SK-N-SH (cell line): Measurements from ENCODE around the gene CIAO2A. TPM values are rescaled to one million over a fixed set of nuclear protein-coding genes. Genes with fewer than 3 reads are reported as not detected.

Experiments used
- CTCF ChIA-PET: fragments of 300-600, 350-600 bp; formaldehyde crosslinking; extraction: SDS; loops from one replicate; lab custom pipeline; 2021; lab: Yijun Ruan, JAX
- POLR2A ChIA-PET: fragments of 350-600 bp; sonication (Branson Sonifier 250); formaldehyde crosslinking; extraction: SDS; loops from one replicate; lab custom pipeline; 2020; ENCODE audit warnings: antibody characterized with exemption, inconsistent platforms; lab: Yijun Ruan, JAX
- DNase-seq: peaks from one replicate; pipeline ENCODE4 v3.0.0; 2012
- H2AFZ ChIP-seq: fragments of 200-600 bp; sonication (generic); 2 replicates; pipeline ENCODE4 v1.8.1; 2016; ENCODE audit warnings: antibody characterized with exemption, mild to moderate bottlenecking, low read depth
- H3F3A ChIP-seq: fragments of 200-600 bp; sonication (generic); replicated peaks from 2 replicates; pipeline ENCODE3; 2016; ENCODE audit warnings: antibody characterized with exemption, mild to moderate bottlenecking; ENCODE audit not compliant: insufficient read depth
- H3K27ac ChIP-seq, 2 experiments: fragments of 200-500 bp in 1 of 2; fragments of 200-600 bp in 1 of 2; sonication (Bioruptor generic) in 1 of 2; sonication (generic), shearing (Covaris generic) in 1 of 2; 2 replicates each; pipeline versions ENCODE4 v1.5.1 to v1.6.1; 2014 to 2016; ENCODE audit warnings: low read depth in 2 of 2, inconsistent platforms in 1 of 2, low read length in 1 of 2, mild to moderate bottlenecking in 1 of 2, mixed read lengths in 1 of 2
- H3K27me3 ChIP-seq: fragments of 200-600 bp; sonication (generic), shearing (Covaris generic); 2 replicates; pipeline ENCODE4 v1.6.1; 2016; ENCODE audit warnings: mixed run types; ENCODE audit not compliant: insufficient read depth
- H3K36me3 ChIP-seq, 2 experiments: fragments of 200-500 bp in 1 of 2; fragments of 200-600 bp in 1 of 2; sonication (Bioruptor generic) in 1 of 2; sonication (generic) in 1 of 2; replicated peaks in 1 of 2; 2 replicates each; pipeline versions ENCODE3 to v1.5.1; 2014 to 2016; ENCODE audit warnings: low read length in 1 of 2, mild to moderate bottlenecking in 1 of 2; ENCODE audit not compliant: insufficient read depth in 2 of 2, control insufficient read depth in 1 of 2
- H3K4me1 ChIP-seq, 2 experiments: fragments of 200-500 bp in 1 of 2; fragments of 200-600 bp in 1 of 2; sonication (Bioruptor generic) in 1 of 2; sonication (generic), shearing (Covaris generic) in 1 of 2; 2 replicates each; pipeline versions ENCODE4 v1.5.1 to v1.6.1; 2014 to 2016; ENCODE audit warnings: low read depth in 1 of 2, low read length in 1 of 2, mixed run types in 1 of 2; ENCODE audit not compliant: insufficient read depth in 2 of 2, control insufficient read depth in 1 of 2
- H3K4me2 ChIP-seq: fragments of 200-600 bp; sonication (generic), shearing (Covaris generic); 2 replicates; pipeline ENCODE4 v1.6.1; 2017; ENCODE audit warnings: mixed run types
- H3K4me3 ChIP-seq, 2 experiments: fragments of 200-500 bp in 1 of 2; fragments of 200-600 bp in 1 of 2; sonication (Bioruptor generic) in 1 of 2; sonication (generic), shearing (Covaris generic) in 1 of 2; 2 replicates each; pipeline versions ENCODE4 v1.5.1 to v1.8.1; 2014 to 2016; ENCODE audit warnings: low read depth in 2 of 2, inconsistent platforms in 1 of 2, low read length in 1 of 2, mild to moderate bottlenecking in 1 of 2, mixed read lengths in 1 of 2, moderate library complexity in 1 of 2
- H3K79me2 ChIP-seq: fragments of 200-600 bp; sonication (generic); 2 replicates; pipeline ENCODE4 v1.8.1; 2017; ENCODE audit warnings: mild to moderate bottlenecking; ENCODE audit not compliant: insufficient read depth
- H3K9ac ChIP-seq: fragments of 200-600 bp; sonication (generic); 2 replicates; pipeline ENCODE4 v1.6.1; 2017; ENCODE audit warnings: mixed run types
- H3K9me2 ChIP-seq: fragments of 200-600 bp; sonication (generic); 2 replicates; pipeline ENCODE4 v1.6.1; 2017; ENCODE audit warnings: mixed run types
- H3K9me3 ChIP-seq: fragments of 200-600 bp; sonication (generic); 2 replicates; pipeline ENCODE4 v1.6.1; 2017; ENCODE audit warnings: mixed run types, mild to moderate bottlenecking, moderate library complexity
- H4K20me1 ChIP-seq: fragments of 200-600 bp; sonication (generic); 2 replicates; pipeline ENCODE4 v1.6.1; 2017; ENCODE audit warnings: mild to moderate bottlenecking, mixed run types; ENCODE audit not compliant: insufficient read depth
- CHD2 ChIP-seq: fragments of 150-350 bp; IDR thresholded peaks from 2 replicates; pipeline ENCODE4 v1.6.1; 2018; ENCODE audit warnings: low read length; ENCODE audit not compliant: partially characterized antibody
- ELF1 ChIP-seq: IDR thresholded peaks from 2 replicates; pipeline ENCODE4 v1.4.0; 2012
- EP300 ChIP-seq, 2 experiments: IDR thresholded peaks; 2 replicates each; pipeline versions ENCODE4 v1.4.0 to v1.6.1; 2012; ENCODE audit warnings: borderline replicate concordance in 1 of 2, low read depth in 1 of 2, low read length in 1 of 2
- EZH2phosphoT487 ChIP-seq: fragments of 200-600 bp; sonication (generic); IDR thresholded peaks from 2 replicates; pipeline ENCODE4 v1.6.1; 2017; ENCODE audit warnings: low read depth, mixed run types, mild to moderate bottlenecking, antibody characterized with exemption, moderate library complexity, borderline replicate concordance
- FOXJ3 ChIP-seq: sonication (generic); formaldehyde crosslinking; IDR thresholded peaks from 2 replicates; pipeline ENCODE4 v1.5.1; 2020; ENCODE audit warnings: mild to moderate bottlenecking, missing genetic modification reagents
- GATA2 ChIP-seq: sonication (generic); formaldehyde crosslinking; IDR thresholded peaks from 2 replicates; pipeline ENCODE4 v1.5.0; 2020; ENCODE audit warnings: mild to moderate bottlenecking, missing genetic modification reagents
- JUND ChIP-seq: IDR thresholded peaks from 2 replicates; pipeline ENCODE4 v1.4.0; 2012
- MXI1 ChIP-seq: IDR thresholded peaks from 2 replicates; pipeline ENCODE4 v1.6.1; 2012; ENCODE audit warnings: mild to moderate bottlenecking, low read depth, low read length, improper control_type of control experiment
- NRF1 ChIP-seq: IDR thresholded peaks from 2 replicates; pipeline ENCODE4 v1.6.1; 2012; ENCODE audit warnings: low read depth, mild to moderate bottlenecking, low read length
- POLR2AphosphoS5 ChIP-seq: IDR thresholded peaks from 2 replicates; pipeline ENCODE4 v1.6.1; 2012; ENCODE audit warnings: low read depth, low read length
- RAD21 ChIP-seq: IDR thresholded peaks from 2 replicates; pipeline ENCODE4 v1.6.1; 2012; ENCODE audit warnings: mild to moderate bottlenecking, low read length
- SMC3 ChIP-seq: IDR thresholded peaks from 2 replicates; pipeline ENCODE4 v1.6.1; 2012; ENCODE audit warnings: low read depth, low read length, improper control_type of control experiment
- TAF1 ChIP-seq: IDR thresholded peaks from 2 replicates; pipeline ENCODE4 v1.6.1; 2012; ENCODE audit warnings: low read depth, mild to moderate bottlenecking, low read length, moderate library complexity, borderline replicate concordance
- TCF12 ChIP-seq: IDR thresholded peaks from 2 replicates; pipeline ENCODE4 v1.4.0; 2012
- TEAD4 ChIP-seq: IDR thresholded peaks from 2 replicates; pipeline ENCODE4 v1.4.0; 2012; ENCODE audit warnings: mild to moderate bottlenecking, borderline replicate concordance; ENCODE audit not compliant: insufficient read depth
- WGBS: methylation state at CpG from one replicate; pipeline ENCODE4 v1.1.6; 2017; ENCODE audit warnings: low lambda C conversion rate; 5-methylcytosine and 5-hydroxymethylcytosine counted together
- polyA plus RNA-seq, 3 experiments: library from polyadenylated mRNA; depleted of rRNA; stranded (reverse); fragments of >200 nt; gene quantifications; 2 replicates each; pipeline ENCODE4 v1.2.3, GENCODE V29; 2012
- TF ChIP-seq, protein P1 (sequence below): IDR thresholded peaks from 2 replicates; pipeline ENCODE4 v1.6.1; 2012; ENCODE audit warnings: mild to moderate bottlenecking, low read depth, low read length, moderate library complexity
- TF ChIP-seq, protein P2 (sequence below): fragments of 150-350 bp; IDR thresholded peaks from 2 replicates; pipeline ENCODE4 v1.6.1; 2017; ENCODE audit warnings: antibody characterized with exemption, low read length, low read depth, borderline replicate concordance
- TF ChIP-seq, protein P3 (sequence below): IDR thresholded peaks from 2 replicates; pipeline ENCODE4 v1.4.0; 2012; ENCODE audit warnings: low read depth
- TF ChIP-seq, protein P4 (sequence below): IDR thresholded peaks from 2 replicates; pipeline ENCODE4; 2012

CIAO2A gene
- polyA plus RNA-seq, 1 of the 3 experiments (the other 2 are of a cell fraction), result 65.3 TPM

DNA sequence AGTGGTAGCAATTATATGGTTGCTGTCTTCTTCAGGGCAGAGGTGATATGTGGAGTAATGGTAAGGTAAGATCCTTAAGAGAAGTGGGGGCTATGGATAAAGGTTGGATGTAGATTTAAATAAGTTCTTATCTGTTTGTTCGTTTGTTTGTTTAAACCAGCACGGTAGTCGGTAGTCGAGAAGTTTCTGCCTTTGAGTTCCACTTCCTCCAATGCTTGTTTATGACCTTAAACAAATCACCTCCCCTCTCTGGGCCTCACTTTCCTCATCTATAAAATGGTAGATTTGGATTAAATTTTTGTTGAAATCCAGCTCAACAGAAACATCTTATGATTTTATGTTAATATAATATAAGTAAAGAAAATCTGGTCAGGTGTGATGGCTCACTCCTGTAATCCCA, 59.1 kb downstream of the CIAO2A start:
- no peaks in the 10 kb centered on the region for H3K79me2 ChIP-seq
- H4K20me1 ChIP-seq, result no peaks in the 10 kb centered on the region
- no peaks in the 10 kb centered on the region for H3K36me3 ChIP-seq
- H3K9me3 ChIP-seq, result no peaks in the 10 kb centered on the region
- H3K27ac ChIP-seq, result no peak overlapping the region
- H2AFZ ChIP-seq, result no peak overlapping the region
- no peaks in the 10 kb centered on the region for H3K4me1 ChIP-seq
- ChIA-PET POLR2A (no interaction called here), CTCF (no interaction called here)
- 60% methylated on average over 4 of the region's 4 CpGs for WGBS
- TF ChIP-seq POLR2AphosphoS5, result no peak
- TF ChIP-seq TEAD4, result no peak
- no peak for TF ChIP-seq TCF12
- TF ChIP-seq RAD21, result no peak
- TF ChIP-seq, protein P1, sequence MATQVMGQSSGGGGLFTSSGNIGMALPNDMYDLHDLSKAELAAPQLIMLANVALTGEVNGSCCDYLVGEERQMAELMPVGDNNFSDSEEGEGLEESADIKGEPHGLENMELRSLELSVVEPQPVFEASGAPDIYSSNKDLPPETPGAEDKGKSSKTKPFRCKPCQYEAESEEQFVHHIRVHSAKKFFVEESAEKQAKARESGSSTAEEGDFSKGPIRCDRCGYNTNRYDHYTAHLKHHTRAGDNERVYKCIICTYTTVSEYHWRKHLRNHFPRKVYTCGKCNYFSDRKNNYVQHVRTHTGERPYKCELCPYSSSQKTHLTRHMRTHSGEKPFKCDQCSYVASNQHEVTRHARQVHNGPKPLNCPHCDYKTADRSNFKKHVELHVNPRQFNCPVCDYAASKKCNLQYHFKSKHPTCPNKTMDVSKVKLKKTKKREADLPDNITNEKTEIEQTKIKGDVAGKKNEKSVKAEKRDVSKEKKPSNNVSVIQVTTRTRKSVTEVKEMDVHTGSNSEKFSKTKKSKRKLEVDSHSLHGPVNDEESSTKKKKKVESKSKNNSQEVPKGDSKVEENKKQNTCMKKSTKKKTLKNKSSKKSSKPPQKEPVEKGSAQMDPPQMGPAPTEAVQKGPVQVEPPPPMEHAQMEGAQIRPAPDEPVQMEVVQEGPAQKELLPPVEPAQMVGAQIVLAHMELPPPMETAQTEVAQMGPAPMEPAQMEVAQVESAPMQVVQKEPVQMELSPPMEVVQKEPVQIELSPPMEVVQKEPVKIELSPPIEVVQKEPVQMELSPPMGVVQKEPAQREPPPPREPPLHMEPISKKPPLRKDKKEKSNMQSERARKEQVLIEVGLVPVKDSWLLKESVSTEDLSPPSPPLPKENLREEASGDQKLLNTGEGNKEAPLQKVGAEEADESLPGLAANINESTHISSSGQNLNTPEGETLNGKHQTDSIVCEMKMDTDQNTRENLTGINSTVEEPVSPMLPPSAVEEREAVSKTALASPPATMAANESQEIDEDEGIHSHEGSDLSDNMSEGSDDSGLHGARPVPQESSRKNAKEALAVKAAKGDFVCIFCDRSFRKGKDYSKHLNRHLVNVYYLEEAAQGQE, result no peak
- TF ChIP-seq JUND, result no peak
- TF ChIP-seq, protein P2, sequence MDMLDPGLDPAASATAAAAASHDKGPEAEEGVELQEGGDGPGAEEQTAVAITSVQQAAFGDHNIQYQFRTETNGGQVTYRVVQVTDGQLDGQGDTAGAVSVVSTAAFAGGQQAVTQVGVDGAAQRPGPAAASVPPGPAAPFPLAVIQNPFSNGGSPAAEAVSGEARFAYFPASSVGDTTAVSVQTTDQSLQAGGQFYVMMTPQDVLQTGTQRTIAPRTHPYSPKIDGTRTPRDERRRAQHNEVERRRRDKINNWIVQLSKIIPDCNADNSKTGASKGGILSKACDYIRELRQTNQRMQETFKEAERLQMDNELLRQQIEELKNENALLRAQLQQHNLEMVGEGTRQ, result no peak
- no peak for TF ChIP-seq EP300 (IDR thresholded peaks at IDR 0.05; ENCODE audit: borderline replicate concordance in 1 of 2, low read depth in 1 of 2, low read length in 1 of 2)
- TF ChIP-seq, protein P3, sequence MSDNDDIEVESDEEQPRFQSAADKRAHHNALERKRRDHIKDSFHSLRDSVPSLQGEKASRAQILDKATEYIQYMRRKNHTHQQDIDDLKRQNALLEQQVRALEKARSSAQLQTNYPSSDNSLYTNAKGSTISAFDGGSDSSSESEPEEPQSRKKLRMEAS, result no peak
- TF ChIP-seq TAF1, result no peak
- no peak for TF ChIP-seq MXI1
- TF ChIP-seq EZH2phosphoT487, result no peak
- no peak for TF ChIP-seq NRF1
- H3K9ac ChIP-seq, result no peak overlapping the region
- DNase-seq, result no peak
- no peaks in the 10 kb centered on the region for H3K9me2 ChIP-seq
- H3F3A ChIP-seq, result no peaks in the 10 kb centered on the region
- H3K4me2 ChIP-seq, result no peak overlapping the region
- H3K27me3 ChIP-seq, result no peaks in the 10 kb centered on the region
- no peak overlapping the region for H3K4me3 ChIP-seq

DNA sequence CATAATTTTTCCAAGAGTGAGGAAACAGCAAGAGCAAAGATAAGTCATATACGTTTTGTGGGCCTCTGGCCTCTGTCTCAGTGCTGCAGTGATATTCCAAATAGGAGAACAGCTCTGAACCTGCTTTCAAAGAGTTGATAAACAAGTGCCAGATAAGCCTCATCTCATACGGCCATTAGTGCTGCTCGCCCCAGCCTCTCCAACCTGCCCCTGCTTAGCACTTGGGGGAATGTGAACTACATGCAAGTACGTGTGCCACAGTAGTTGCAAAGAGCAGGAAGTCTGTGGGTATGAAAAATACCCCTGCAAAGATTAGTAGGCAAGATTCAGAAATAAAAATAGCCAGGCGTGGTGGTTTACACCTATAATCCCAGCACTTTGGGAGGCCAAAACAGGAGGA, 61.3 kb downstream of the CIAO2A start:
- H3K4me3 ChIP-seq, result no peak overlapping the region
- H3K4me2 ChIP-seq, result no peak overlapping the region
- no peaks in the 10 kb centered on the region for H3K27me3 ChIP-seq
- no peak for DNase-seq
- H3K4me1 ChIP-seq, result no peaks in the 10 kb centered on the region; a peak in 1 of 4 replicates
- WGBS, result 87% methylated on average over 5 of the region's 5 CpGs
- no peaks in the 10 kb centered on the region for H4K20me1 ChIP-seq
- peaks cover 4% of the 10 kb centered on the region for H3F3A ChIP-seq
- H3K36me3 ChIP-seq, result no peaks in the 10 kb centered on the region
- POLR2A ChIA-PET, result no interaction called here
- no peak overlapping the region for H3K27ac ChIP-seq
- H3K9me2 ChIP-seq, result no peaks in the 10 kb centered on the region
- no peak overlapping the region for H2AFZ ChIP-seq
- no peaks in the 10 kb centered on the region for H3K9me3 ChIP-seq
- no peak overlapping the region for H3K9ac ChIP-seq
- no peaks in the 10 kb centered on the region for H3K79me2 ChIP-seq
- CTCF ChIA-PET, result interaction anchor here (1.0 kb wide), 1 partner anchor 14 kb away, joined by 4 read pairs; the partner anchor contains the start of gene DAPK2
- TF ChIP-seq, protein P4, sequence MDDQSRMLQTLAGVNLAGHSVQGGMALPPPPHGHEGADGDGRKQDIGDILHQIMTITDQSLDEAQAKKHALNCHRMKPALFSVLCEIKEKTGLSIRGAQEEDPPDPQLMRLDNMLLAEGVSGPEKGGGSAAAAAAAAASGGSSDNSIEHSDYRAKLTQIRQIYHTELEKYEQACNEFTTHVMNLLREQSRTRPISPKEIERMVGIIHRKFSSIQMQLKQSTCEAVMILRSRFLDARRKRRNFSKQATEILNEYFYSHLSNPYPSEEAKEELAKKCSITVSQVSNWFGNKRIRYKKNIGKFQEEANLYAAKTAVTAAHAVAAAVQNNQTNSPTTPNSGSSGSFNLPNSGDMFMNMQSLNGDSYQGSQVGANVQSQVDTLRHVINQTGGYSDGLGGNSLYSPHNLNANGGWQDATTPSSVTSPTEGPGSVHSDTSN, result no peak
- TF ChIP-seq, protein P1, result no peak
- TF ChIP-seq TAF1 (no peak), TEAD4 (no peak), CHD2 (no peak), SMC3 (no peak), GATA2 (CRISPR knock-in tag) (no peak), MXI1 (no peak), FOXJ3 (CRISPR knock-in tag) (no peak), ELF1 (no peak), TCF12 (no peak)
